Nephron (organoid): Measurements from ENCODE around the gene ESD.

Source experiments
- H3K27ac Mint-ChIP-seq, 3 experiments: 2 replicates each; pipeline ENCODE4 v1.8.0; 2020; ENCODE audit warnings: mixed read lengths in 3 of 3, mild to moderate bottlenecking in 2 of 3, moderate library complexity in 1 of 3
- H3K27me3 Mint-ChIP-seq: 2 replicates; pipeline ENCODE4 v1.8.0; 2021; ENCODE audit warnings: low read depth, mild to moderate bottlenecking, moderate library complexity, mixed read lengths
- H3K36me3 Mint-ChIP-seq: 2 replicates; pipeline ENCODE4 v1.8.0; 2020; ENCODE audit warnings: low read depth, mixed read lengths
- H3K4me1 Mint-ChIP-seq: 2 replicates; pipeline ENCODE4 v1.8.0; 2020; ENCODE audit warnings: mixed read lengths
- H3K4me3 Mint-ChIP-seq, 3 experiments: 2 replicates each; pipeline ENCODE4 v1.8.0; 2020; ENCODE audit warnings: mild to moderate bottlenecking in 3 of 3, mixed read lengths in 3 of 3, moderate library complexity in 2 of 3
- H3K9me3 Mint-ChIP-seq: 2 replicates; pipeline ENCODE4 v1.8.0; 2020; ENCODE audit warnings: mixed read lengths
- TF ChIP-seq, protein P1 (sequence below), 3 experiments: fragments of 200-600 bp; sonication (generic); IDR thresholded peaks; one replicate each; pipeline ENCODE4 v1.5.0; 2021; ENCODE audit warnings: antibody characterized with exemption in 3 of 3; ENCODE audit not compliant: unreplicated experiment in 3 of 3

ESD gene

GRCh38 chr13:46751811-46752635, 44.9 kb downstream of the ESD start:
- H3K9me3 Mint-ChIP-seq = no peaks in the 10 kb centered on the region
- H3K27ac Mint-ChIP-seq = peak overlapping the region in 1 of 3 experiments; percentile 11
- H3K4me1 Mint-ChIP-seq = peaks cover 8% of the 10 kb centered on the region
- TF ChIP-seq, protein P1, sequence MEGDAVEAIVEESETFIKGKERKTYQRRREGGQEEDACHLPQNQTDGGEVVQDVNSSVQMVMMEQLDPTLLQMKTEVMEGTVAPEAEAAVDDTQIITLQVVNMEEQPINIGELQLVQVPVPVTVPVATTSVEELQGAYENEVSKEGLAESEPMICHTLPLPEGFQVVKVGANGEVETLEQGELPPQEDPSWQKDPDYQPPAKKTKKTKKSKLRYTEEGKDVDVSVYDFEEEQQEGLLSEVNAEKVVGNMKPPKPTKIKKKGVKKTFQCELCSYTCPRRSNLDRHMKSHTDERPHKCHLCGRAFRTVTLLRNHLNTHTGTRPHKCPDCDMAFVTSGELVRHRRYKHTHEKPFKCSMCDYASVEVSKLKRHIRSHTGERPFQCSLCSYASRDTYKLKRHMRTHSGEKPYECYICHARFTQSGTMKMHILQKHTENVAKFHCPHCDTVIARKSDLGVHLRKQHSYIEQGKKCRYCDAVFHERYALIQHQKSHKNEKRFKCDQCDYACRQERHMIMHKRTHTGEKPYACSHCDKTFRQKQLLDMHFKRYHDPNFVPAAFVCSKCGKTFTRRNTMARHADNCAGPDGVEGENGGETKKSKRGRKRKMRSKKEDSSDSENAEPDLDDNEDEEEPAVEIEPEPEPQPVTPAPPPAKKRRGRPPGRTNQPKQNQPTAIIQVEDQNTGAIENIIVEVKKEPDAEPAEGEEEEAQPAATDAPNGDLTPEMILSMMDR (IDR thresholded peaks at IDR 0.05; ENCODE audit: unreplicated experiment in 3 of 3) = peak in 1 of 3 experiments; percentile 9
- no peak overlapping the region for H3K4me3 Mint-ChIP-seq
- H3K36me3 Mint-ChIP-seq = peaks cover 48% of the 10 kb centered on the region
- peaks cover 3% of the 10 kb centered on the region for H3K27me3 Mint-ChIP-seq

- Mint-ChIP-seq H3K36me3 (peaks cover 67% of the 10 kb centered on the region), H3K4me3 (no peak overlapping the region), H3K4me1 (peaks cover 8% of the 10 kb centered on the region), H3K27ac (peak overlapping the region; percentile 4 to 76 (median 58)), H3K9me3 (no peaks in the 10 kb centered on the region), H3K27me3 (peaks cover 3% of the 10 kb centered on the region)
- TF ChIP-seq, protein P1 (IDR thresholded peaks at IDR 0.05; ENCODE audit: unreplicated experiment in 3 of 3) = no peak
Observed at GRCh38 chr13:46749951-46750350, 47.0 kb downstream of the ESD start.

DNA sequence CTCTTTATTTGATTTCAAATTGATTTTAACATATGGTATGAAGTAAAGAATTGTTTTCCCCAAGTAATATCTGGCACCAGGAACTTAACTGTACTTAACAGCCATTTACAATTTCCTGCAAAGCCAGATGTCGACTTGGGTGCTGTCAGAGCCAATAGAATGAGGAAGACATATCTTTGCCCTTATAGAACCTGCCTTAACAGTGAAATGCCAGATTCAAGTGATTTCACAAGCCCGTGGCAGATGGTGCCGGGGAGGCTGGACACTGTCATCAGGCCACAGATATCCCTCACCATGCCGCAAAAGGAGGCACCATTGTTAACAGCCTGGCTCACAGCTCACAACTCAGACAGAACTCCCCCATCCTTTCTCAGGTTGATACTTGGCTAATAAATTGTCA, 48.7 kb downstream of the ESD start:
- H3K27ac Mint-ChIP-seq = peak overlapping the region in 1 of 3 experiments; percentile 17
- H3K4me1 Mint-ChIP-seq = peaks cover 8% of the 10 kb centered on the region
- H3K36me3 Mint-ChIP-seq = peaks cover 79% of the 10 kb centered on the region
- TF ChIP-seq, protein P1 (IDR thresholded peaks at IDR 0.05; ENCODE audit: unreplicated experiment in 3 of 3) = no peak
- no peaks in the 10 kb centered on the region for H3K27me3 Mint-ChIP-seq
- no peak overlapping the region for H3K4me3 Mint-ChIP-seq
- no peaks in the 10 kb centered on the region for H3K9me3 Mint-ChIP-seq

GRCh38 chr13:46747031-46747820, 49.7 kb downstream of the ESD start:
- Mint-ChIP-seq H3K36me3 (peaks cover 79% of the 10 kb centered on the region), H3K4me1 (peaks cover 8% of the 10 kb centered on the region), H3K27ac (no peak overlapping the region), H3K9me3 (no peaks in the 10 kb centered on the region), H3K27me3 (no peaks in the 10 kb centered on the region), H3K4me3 (no peak overlapping the region)
- TF ChIP-seq, protein P1 (IDR thresholded peaks at IDR 0.05; ENCODE audit: unreplicated experiment in 3 of 3) = no peak

DNA sequence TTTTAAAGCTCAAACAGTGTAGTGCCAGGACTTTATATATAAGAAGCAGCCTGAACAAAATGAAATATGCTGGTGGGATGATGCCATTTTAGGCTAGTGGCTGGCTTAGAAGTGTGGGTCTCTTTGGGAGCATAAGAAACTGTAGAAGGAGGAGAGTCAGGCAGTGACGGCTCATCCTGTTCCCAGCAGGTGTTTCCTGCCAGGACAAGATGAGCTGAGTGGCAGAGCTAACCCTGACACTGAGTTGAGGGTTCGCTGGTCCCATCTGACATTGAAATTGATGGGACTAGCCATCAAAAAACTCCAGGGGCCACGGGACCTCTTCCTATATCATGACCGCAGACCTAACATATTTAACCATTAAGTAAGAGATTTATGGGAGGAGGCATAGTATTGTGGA, 51.3 kb downstream of the ESD start:
- H3K27me3 Mint-ChIP-seq = no peaks in the 10 kb centered on the region
- TF ChIP-seq, protein P1 (IDR thresholded peaks at IDR 0.05; ENCODE audit: unreplicated experiment in 3 of 3) = no peak
- peaks cover 77% of the 10 kb centered on the region for H3K36me3 Mint-ChIP-seq
- no peak overlapping the region for H3K4me3 Mint-ChIP-seq
- H3K9me3 Mint-ChIP-seq = no peaks in the 10 kb centered on the region
- peaks cover 8% of the 10 kb centered on the region for H3K4me1 Mint-ChIP-seq
- no peak overlapping the region for H3K27ac Mint-ChIP-seq
